ENCODE data around the gene MEX3D. TPM values are rescaled to one million over a fixed set of nuclear protein-coding genes. Genes with fewer than 3 reads are reported as not detected.

MEX3D gene
- total and polyA plus RNA-seq, 2 of the 4 experiments (the other 2 are of a cell fraction), result 9.1 to 9.6 TPM

DNA sequence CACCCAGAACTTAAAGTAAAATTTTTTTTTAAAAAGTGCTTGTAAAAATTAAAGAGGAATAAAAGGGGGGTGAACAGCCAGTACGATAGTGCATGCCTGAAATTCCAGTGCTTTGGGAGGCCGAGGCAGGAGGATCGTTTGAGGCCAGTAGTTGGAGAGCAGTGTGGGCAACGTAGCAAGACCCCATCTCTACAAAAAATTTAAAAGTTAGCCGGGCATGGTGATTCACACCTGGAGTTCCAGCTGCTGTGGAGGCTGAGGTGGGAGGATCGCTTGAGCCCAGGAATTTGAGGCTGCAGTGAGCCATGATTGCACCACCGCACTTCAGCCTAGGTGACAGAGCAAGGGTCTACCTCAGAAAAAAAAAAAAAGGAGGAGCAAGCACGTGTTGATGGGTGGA is 63.1 kb downstream of the MEX3D start (continued):
- TF ChIP-seq NFE2L2 (IDR thresholded peaks at IDR 0.05; ENCODE audit: low read depth, low read length) (no peak), POLR2A (IDR thresholded peaks at IDR 0.05; ENCODE audit: low read depth, low read length) (no peak), MAZ (IDR thresholded peaks at IDR 0.05; ENCODE audit: borderline replicate concordance, low read depth, low read length) (no peak), RFX5 (IDR thresholded peaks at IDR 0.05; ENCODE audit: low read depth, low read length) (no peak)

Small RNA genes within 50 kb of the gene (microRNA-seq; reads per million reads assigned to microRNA genes)
- gene AC005943.2 (ENCODE audit: insufficient read depth, insufficient read length), result not detected
- gene RN7SL477P (ENCODE audit: insufficient read depth, insufficient read length), result not detected
- gene RNU6-1223P (ENCODE audit: insufficient read depth, insufficient read length), result not detected

Small RNA genes within 50 kb of the gene (small RNA-seq; reads per million reads assigned to genes)
- 0 reads per million in 5 experiments for gene AC005943.2
- 0 reads per million in 5 experiments for gene RN7SL477P
- 0 reads per million in 5 experiments for gene RNU6-1223P

Other genes with a start within 250 kb of the MEX3D start
- 60.8 and 64.7 TPM in 2 replicates for gene NDUFS7, start 184.4 kb downstream of the MEX3D start, total RNA-seq (2012; rRNA removed)
- gene NDUFS7, start 184.4 kb downstream of the MEX3D start, polyA plus RNA-seq (2012; rRNA removed), result 136 and 167 TPM in 2 replicates
- gene GAMT, start 166.8 kb downstream of the MEX3D start, total RNA-seq (2012; rRNA removed), result 22.8 and 23.9 TPM in 2 replicates
- 51.8 and 63.6 TPM in 2 replicates for gene GAMT, start 166.8 kb downstream of the MEX3D start, polyA plus RNA-seq (2012; rRNA removed)
- 22.0 and 35.3 TPM in 2 replicates for gene DAZAP1, start 160.7 kb downstream of the MEX3D start, total RNA-seq (2012; rRNA removed)
- gene DAZAP1, start 160.7 kb downstream of the MEX3D start, polyA plus RNA-seq (2012; rRNA removed), result 62.8 and 63.6 TPM in 2 replicates
- 834 and 1,179 TPM in 2 replicates for gene RPS15, start 129.9 kb downstream of the MEX3D start, total RNA-seq (2012; rRNA removed)
- gene RPS15, start 129.9 kb downstream of the MEX3D start, polyA plus RNA-seq (2012; rRNA removed), result 1,855 and 2,269 TPM in 2 replicates
- 0.28 and 0.36 TPM in 2 replicates for gene APC2, start 118.2 kb downstream of the MEX3D start, total RNA-seq (2012; rRNA removed)
- 0.41 and 0.42 TPM in 2 replicates for gene APC2, start 118.2 kb downstream of the MEX3D start, polyA plus RNA-seq (2012; rRNA removed)
- 10.4 and 10.6 TPM in 2 replicates for gene C19orf25, start 89.1 kb downstream of the MEX3D start, total RNA-seq (2012; rRNA removed)
- gene C19orf25, start 89.1 kb downstream of the MEX3D start, polyA plus RNA-seq (2012; rRNA removed), result 34.9 and 40.8 TPM in 2 replicates
- 0.56 and 0.72 TPM in 2 replicates for gene PCSK4, start 78.0 kb downstream of the MEX3D start, total RNA-seq (2012; rRNA removed)
- gene PCSK4, start 78.0 kb downstream of the MEX3D start, polyA plus RNA-seq (2012; rRNA removed), result 1.7 and 2.9 TPM in 2 replicates
- gene REEP6, start 77.1 kb downstream of the MEX3D start, total RNA-seq (2012; rRNA removed), result 1.3 and 1.7 TPM in 2 replicates
- 2.2 and 3.2 TPM in 2 replicates for gene REEP6, start 77.1 kb downstream of the MEX3D start, polyA plus RNA-seq (2012; rRNA removed)
- 0.83 and 0.90 TPM in 2 replicates for gene ADAMTSL5, start 55.3 kb downstream of the MEX3D start, total RNA-seq (2012; rRNA removed)
- gene ADAMTSL5, start 55.3 kb downstream of the MEX3D start, polyA plus RNA-seq (2012; rRNA removed), result 10.8 and 13.4 TPM in 2 replicates
- not detected in 2 replicates for gene PLK5, start 44.2 kb downstream of the MEX3D start, total RNA-seq (2012; rRNA removed)
- 0.04 TPM in 1 of 2 replicates, not detected in the other for gene PLK5, start 44.2 kb downstream of the MEX3D start, polyA plus RNA-seq (2012; rRNA removed)
- 42.5 and 47.5 TPM in 2 replicates for gene MBD3, start 24.5 kb upstream of the MEX3D start, total RNA-seq (2012; rRNA removed)
- gene MBD3, start 24.5 kb upstream of the MEX3D start, polyA plus RNA-seq (2012; rRNA removed), result 66.3 and 79.9 TPM in 2 replicates
- 22.8 and 29.2 TPM in 2 replicates for gene UQCR11, start 37.1 kb upstream of the MEX3D start, total RNA-seq (2012; rRNA removed)
- gene UQCR11, start 37.1 kb upstream of the MEX3D start, polyA plus RNA-seq (2012; rRNA removed), result 177 and 248 TPM in 2 replicates
- 29.9 and 37.5 TPM in 2 replicates for gene TCF3, start 84.3 kb upstream of the MEX3D start, total RNA-seq (2012; rRNA removed)
- 127 and 144 TPM in 2 replicates for gene TCF3, start 84.3 kb upstream of the MEX3D start, polyA plus RNA-seq (2012; rRNA removed)
- not detected in 2 replicates for gene ONECUT3, start 185.2 kb upstream of the MEX3D start, total RNA-seq (2012; rRNA removed)
- gene ONECUT3, start 185.2 kb upstream of the MEX3D start, polyA plus RNA-seq (2012; rRNA removed), result not detected in 2 replicates
- gene ATP8B3, start 244.0 kb upstream of the MEX3D start, total RNA-seq (2012; rRNA removed), result 1.4 and 1.6 TPM in 2 replicates
- gene ATP8B3, start 244.0 kb upstream of the MEX3D start, polyA plus RNA-seq (2012; rRNA removed), result 8.1 and 9.0 TPM in 2 replicates

Measured in IMR-90 (cell line).